ENCODE data around the gene ZNF83.

DNA sequence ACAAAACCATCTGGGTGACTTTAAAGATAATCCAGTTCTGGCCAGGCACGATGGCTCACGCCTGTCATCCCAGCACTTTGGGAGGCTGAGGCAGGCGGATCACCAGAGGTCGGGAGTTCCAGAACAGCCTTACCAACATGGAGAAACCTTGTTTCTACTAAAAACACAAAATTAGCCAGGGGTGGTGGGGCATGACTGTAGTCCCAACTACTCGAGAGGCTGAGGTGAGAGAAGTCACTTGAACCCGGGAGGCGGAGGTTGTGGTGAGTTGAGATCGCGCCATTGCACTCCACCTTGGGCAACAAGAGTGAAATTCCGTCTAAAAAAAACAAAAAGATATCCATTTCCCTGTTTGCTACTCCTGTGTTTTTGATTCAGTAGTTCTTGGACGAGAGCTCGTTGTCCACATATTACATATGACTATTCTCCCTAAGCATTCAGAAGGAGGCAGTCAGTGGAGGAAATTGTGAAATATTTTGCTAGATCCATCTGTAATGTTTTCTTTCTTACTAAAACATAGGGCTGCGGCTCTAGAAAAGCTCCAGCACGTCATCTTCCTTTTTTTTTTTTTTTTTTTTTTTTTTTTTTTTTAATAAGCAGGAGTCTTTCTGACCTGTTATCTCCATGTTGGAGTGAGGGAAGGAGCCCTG, 34.5 kb downstream of the ZNF83 start:
- TF ChIP-seq, protein P1, sequence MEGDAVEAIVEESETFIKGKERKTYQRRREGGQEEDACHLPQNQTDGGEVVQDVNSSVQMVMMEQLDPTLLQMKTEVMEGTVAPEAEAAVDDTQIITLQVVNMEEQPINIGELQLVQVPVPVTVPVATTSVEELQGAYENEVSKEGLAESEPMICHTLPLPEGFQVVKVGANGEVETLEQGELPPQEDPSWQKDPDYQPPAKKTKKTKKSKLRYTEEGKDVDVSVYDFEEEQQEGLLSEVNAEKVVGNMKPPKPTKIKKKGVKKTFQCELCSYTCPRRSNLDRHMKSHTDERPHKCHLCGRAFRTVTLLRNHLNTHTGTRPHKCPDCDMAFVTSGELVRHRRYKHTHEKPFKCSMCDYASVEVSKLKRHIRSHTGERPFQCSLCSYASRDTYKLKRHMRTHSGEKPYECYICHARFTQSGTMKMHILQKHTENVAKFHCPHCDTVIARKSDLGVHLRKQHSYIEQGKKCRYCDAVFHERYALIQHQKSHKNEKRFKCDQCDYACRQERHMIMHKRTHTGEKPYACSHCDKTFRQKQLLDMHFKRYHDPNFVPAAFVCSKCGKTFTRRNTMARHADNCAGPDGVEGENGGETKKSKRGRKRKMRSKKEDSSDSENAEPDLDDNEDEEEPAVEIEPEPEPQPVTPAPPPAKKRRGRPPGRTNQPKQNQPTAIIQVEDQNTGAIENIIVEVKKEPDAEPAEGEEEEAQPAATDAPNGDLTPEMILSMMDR (IDR thresholded peaks at IDR 0.05; ENCODE audit: low read length), result no peak
- TF ChIP-seq EZH2 (optimal IDR thresholded peaks at IDR 0.05; ENCODE audit: low read depth, low read length), result no peak
- no peak for TF ChIP-seq EZH2phosphoT487 (IDR thresholded peaks at IDR 0.05; ENCODE audit: low read length)
